ENCODE data around the gene CDH4.

The CDH4 gene

GRCh38 chr20:61389077-61389476 lies 137.0 kb downstream of the CDH4 start:
- Histone ChIP-seq H3K9ac (ENCODE audit: low read length) (no peak overlapping the region), H3K36me3 (ENCODE audit: low read length) (no peaks in the 10 kb centered on the region), H3K27me3 (ENCODE audit: low read length) (no peaks in the 10 kb centered on the region), H3K4me2 (ENCODE audit: low read depth, low read length, poor library complexity, severe bottlenecking) (no peak overlapping the region), H4K20me1 (ENCODE audit: low read depth, low read length) (no peaks in the 10 kb centered on the region), H3F3A (ENCODE audit: insufficient read depth) (no peaks in the 10 kb centered on the region), H3K79me2 (ENCODE audit: insufficient read depth, low read length) (no peaks in the 10 kb centered on the region), H3K9me2 (replicated peaks; ENCODE audit: insufficient read depth, low read length) (no peaks in the 10 kb centered on the region), H3K4me3 (ENCODE audit: insufficient read depth, low read length, poor library complexity, severe bottlenecking) (no peak overlapping the region), H3K9me3 (ENCODE audit: insufficient read depth, low read length) (no peaks in the 10 kb centered on the region), H3K27ac (ENCODE audit: low read depth, low read length) (no peak overlapping the region), H2AFZ (ENCODE audit: low read depth, low read length, severe bottlenecking) (no peak overlapping the region)
- no peak for TF ChIP-seq EZH2phosphoT487 (conservative IDR thresholded peaks at IDR 0.05; ENCODE audit: low read length)
- no peak for TF ChIP-seq CTCF (IDR thresholded peaks at IDR 0.05; ENCODE audit: insufficient read depth, low read length, poor library complexity, severe bottlenecking)

GRCh38 chr20:61391185-61391584 lies 139.1 kb downstream of the CDH4 start:
- no peak overlapping the region for H3K9ac ChIP-seq (ENCODE audit: low read length)
- H3K9me3 ChIP-seq (ENCODE audit: insufficient read depth, low read length), result no peaks in the 10 kb centered on the region
- no peaks in the 10 kb centered on the region for H3K36me3 ChIP-seq (ENCODE audit: low read length)
- H3K27me3 ChIP-seq (ENCODE audit: low read length), result no peaks in the 10 kb centered on the region
- no peak for TF ChIP-seq CTCF (IDR thresholded peaks at IDR 0.05; ENCODE audit: insufficient read depth, low read length, poor library complexity, severe bottlenecking)
- TF ChIP-seq EZH2phosphoT487 (conservative IDR thresholded peaks at IDR 0.05; ENCODE audit: low read length), result no peak
- no peak overlapping the region for H3K27ac ChIP-seq (ENCODE audit: low read depth, low read length)
- H3K79me2 ChIP-seq (ENCODE audit: insufficient read depth, low read length), result no peaks in the 10 kb centered on the region
- no peaks in the 10 kb centered on the region for H4K20me1 ChIP-seq (ENCODE audit: low read depth, low read length)
- H3K9me2 ChIP-seq (replicated peaks; ENCODE audit: insufficient read depth, low read length), result no peaks in the 10 kb centered on the region
- no peaks in the 10 kb centered on the region for H3F3A ChIP-seq (ENCODE audit: insufficient read depth)
- no peak overlapping the region for H3K4me2 ChIP-seq (ENCODE audit: low read depth, low read length, poor library complexity, severe bottlenecking)
- no peak overlapping the region for H2AFZ ChIP-seq (ENCODE audit: low read depth, low read length, severe bottlenecking)
- no peak overlapping the region for H3K4me3 ChIP-seq (ENCODE audit: insufficient read depth, low read length, poor library complexity, severe bottlenecking)

- Histone ChIP-seq H3K9ac (ENCODE audit: low read length) (no peak overlapping the region), H3K9me3 (ENCODE audit: insufficient read depth, low read length) (no peaks in the 10 kb centered on the region), H4K20me1 (ENCODE audit: low read depth, low read length) (no peaks in the 10 kb centered on the region), H2AFZ (ENCODE audit: low read depth, low read length, severe bottlenecking) (no peak overlapping the region), H3K9me2 (replicated peaks; ENCODE audit: insufficient read depth, low read length) (no peaks in the 10 kb centered on the region), H3K4me3 (ENCODE audit: insufficient read depth, low read length, poor library complexity, severe bottlenecking) (no peak overlapping the region), H3K4me2 (ENCODE audit: low read depth, low read length, poor library complexity, severe bottlenecking) (no peak overlapping the region), H3F3A (ENCODE audit: insufficient read depth) (no peaks in the 10 kb centered on the region), H3K27ac (ENCODE audit: low read depth, low read length) (no peak overlapping the region), H3K79me2 (ENCODE audit: insufficient read depth, low read length) (no peaks in the 10 kb centered on the region), H3K27me3 (ENCODE audit: low read length) (no peaks in the 10 kb centered on the region), H3K36me3 (ENCODE audit: low read length) (no peaks in the 10 kb centered on the region)
- TF ChIP-seq EZH2phosphoT487 (conservative IDR thresholded peaks at IDR 0.05; ENCODE audit: low read length), result no peak
- no peak for TF ChIP-seq CTCF (IDR thresholded peaks at IDR 0.05; ENCODE audit: insufficient read depth, low read length, poor library complexity, severe bottlenecking)
Measured at GRCh38 chr20:61391812-61392520, 139.9 kb downstream of the CDH4 start.
